H9 (cell line): ENCODE measurements around the gene FASTKD3. TPM values are rescaled to one million over a fixed set of nuclear protein-coding genes. Genes with fewer than 3 reads are reported as not detected.

Source experiments
- DNase-seq: peaks from one replicate; pipeline ENCODE4 v3.0.0-alpha.2; 2017
- H2AFZ ChIP-seq: one replicate; pipeline ENCODE4 v1.6.1; 2013; ENCODE audit warnings: mild to moderate bottlenecking, low read length, control low read depth, moderate library complexity
- H2AK5ac ChIP-seq: 2 replicates; pipeline ENCODE4 v1.6.1; 2013; ENCODE audit warnings: low read length, control low read depth, mixed read lengths; ENCODE audit not compliant: insufficient read length
- H2BK120ac ChIP-seq: one replicate; pipeline ENCODE4 v1.6.1; 2013; ENCODE audit warnings: low read depth, mild to moderate bottlenecking, low read length, control low read depth, inconsistent platforms; ENCODE audit not compliant: poor library complexity, severe bottlenecking
- H2BK12ac ChIP-seq: 2 replicates; pipeline ENCODE4 v1.6.1; 2013; ENCODE audit warnings: low read length, control low read depth, mixed read lengths, low read depth; ENCODE audit not compliant: insufficient read length
- H2BK15ac ChIP-seq: 2 replicates; pipeline ENCODE4 v1.6.1; 2013; ENCODE audit warnings: low read depth, low read length, control low read depth
- H2BK20ac ChIP-seq: one replicate; pipeline ENCODE4 v1.6.1; 2013; ENCODE audit warnings: low read depth, mild to moderate bottlenecking, low read length, control low read depth, inconsistent platforms; ENCODE audit not compliant: poor library complexity, severe bottlenecking
- H2BK5ac ChIP-seq: 2 replicates; pipeline ENCODE4 v1.6.1; 2013; ENCODE audit warnings: low read length, control low read depth, mixed read lengths; ENCODE audit not compliant: insufficient read length
- H3K14ac ChIP-seq: 2 replicates; pipeline ENCODE4 v1.6.1; 2013; ENCODE audit warnings: low read length, control low read depth; ENCODE audit not compliant: insufficient read depth
- H3K18ac ChIP-seq: 2 replicates; pipeline ENCODE4 v1.6.1; 2013; ENCODE audit warnings: low read depth, mild to moderate bottlenecking, mixed read lengths, low read length, control low read depth; ENCODE audit not compliant: insufficient read length
- H3K23ac ChIP-seq: 2 replicates; pipeline ENCODE4 v1.6.1; 2013; ENCODE audit warnings: low read length, control low read depth, mixed read lengths, low read depth; ENCODE audit not compliant: insufficient read length
- H3K23me2 ChIP-seq: 2 replicates; pipeline ENCODE4 v1.6.1; 2013; ENCODE audit warnings: low read depth, mild to moderate bottlenecking, mixed read lengths, low read length, control low read depth; ENCODE audit not compliant: insufficient read length, poor library complexity, severe bottlenecking
- H3K27ac ChIP-seq: 2 replicates; pipeline ENCODE4 v1.5.1; 2013; ENCODE audit warnings: low read length, control low read depth, mixed read lengths, low read depth; ENCODE audit not compliant: insufficient read length
- H3K27me3 ChIP-seq: 2 replicates; pipeline ENCODE4 v1.6.1; 2013; ENCODE audit warnings: low read length, control low read depth, inconsistent platforms; ENCODE audit not compliant: insufficient read depth
- H3K4ac ChIP-seq: 2 replicates; pipeline ENCODE4 v1.6.1; 2013; ENCODE audit warnings: low read depth, mild to moderate bottlenecking, control low read depth, inconsistent platforms, low read length, moderate library complexity
- H3K4me1 ChIP-seq: 2 replicates; pipeline ENCODE4 v1.6.1; 2013; ENCODE audit warnings: low read length, control low read depth, inconsistent platforms; ENCODE audit not compliant: insufficient read depth
- H3K4me2 ChIP-seq: 2 replicates; pipeline ENCODE4 v1.6.1; 2013; ENCODE audit warnings: low read length, control low read depth, mixed read lengths; ENCODE audit not compliant: insufficient read length, insufficient read depth
- H3K56ac ChIP-seq: 2 replicates; pipeline ENCODE4 v1.6.1; 2013; ENCODE audit warnings: low read depth, mild to moderate bottlenecking, mixed read lengths, low read length, control low read depth; ENCODE audit not compliant: insufficient read length
- H3K79me1 ChIP-seq: 2 replicates; pipeline ENCODE4 v1.6.1; 2013; ENCODE audit warnings: low read depth, mild to moderate bottlenecking, moderate library complexity, low read length, control low read depth, inconsistent platforms; ENCODE audit not compliant: insufficient read depth, poor library complexity, severe bottlenecking
- H3K79me2 ChIP-seq: 2 replicates; pipeline ENCODE4 v1.6.1; 2013; ENCODE audit warnings: low read length, control low read depth, inconsistent platforms; ENCODE audit not compliant: insufficient read depth
- H3K9ac ChIP-seq: 2 replicates; pipeline ENCODE4 v1.6.1; 2013; ENCODE audit warnings: low read length, control low read depth, mixed read lengths; ENCODE audit not compliant: insufficient read length; ENCODE audit errors: extremely low read depth
- H3K9me3 ChIP-seq: one replicate; pipeline ENCODE4 v1.6.1; 2013; ENCODE audit warnings: low read depth, low read length, inconsistent platforms; ENCODE audit not compliant: control insufficient read depth
- H3T11ph ChIP-seq: one replicate; pipeline ENCODE4 v1.6.1; 2013; ENCODE audit warnings: mild to moderate bottlenecking, low read length, control low read depth, inconsistent platforms
- H4K20me1 ChIP-seq: one replicate; pipeline ENCODE4 v1.6.1; 2013; ENCODE audit not compliant: control insufficient read depth, insufficient read length, insufficient read depth
- H4K5ac ChIP-seq: 2 replicates; pipeline ENCODE4 v1.6.1; 2013; ENCODE audit warnings: low read depth, mild to moderate bottlenecking, mixed read lengths, low read length, control low read depth; ENCODE audit not compliant: insufficient read length
- H4K8ac ChIP-seq: replicated peaks from 2 replicates; pipeline ENCODE4 v1.6.1; 2013; ENCODE audit warnings: low read length, control low read depth, mixed read lengths, low read depth; ENCODE audit not compliant: insufficient read length
- H4K91ac ChIP-seq: 2 replicates; pipeline ENCODE4 v1.6.1; 2013; ENCODE audit warnings: low read depth, mild to moderate bottlenecking, moderate library complexity, mixed read lengths, low read length, control low read depth; ENCODE audit not compliant: insufficient read length
- H3K27ac Mint-ChIP-seq, 3 experiments: 2 replicates in 2 of 3; 3 replicates in 1 of 3; pipeline ENCODE4 v1.8.0; 2020 to 2021; ENCODE audit warnings: mixed read lengths in 3 of 3, mild to moderate bottlenecking in 1 of 3, moderate library complexity in 1 of 3
- H3K27me3 Mint-ChIP-seq: 2 replicates; pipeline ENCODE4 v1.8.0; 2021; ENCODE audit warnings: low read depth, mild to moderate bottlenecking, moderate library complexity, mixed read lengths
- H3K36me3 Mint-ChIP-seq, 3 experiments: 2 replicates in 2 of 3; 3 replicates in 1 of 3; pipeline ENCODE4 v1.8.0; 2020 to 2021; ENCODE audit warnings: low read depth in 3 of 3, mixed read lengths in 3 of 3; ENCODE audit not compliant: insufficient read depth in 1 of 3
- H3K4me1 Mint-ChIP-seq, 2 experiments: 2 replicates each; pipeline ENCODE4 v1.8.0; 2020; ENCODE audit warnings: mixed read lengths in 2 of 2
- H3K4me3 Mint-ChIP-seq, 2 experiments: 2 replicates in 1 of 2; 3 replicates in 1 of 2; pipeline ENCODE4 v1.8.0; 2020 to 2021; ENCODE audit warnings: mild to moderate bottlenecking in 2 of 2, mixed read lengths in 2 of 2, moderate library complexity in 1 of 2
- H3K9me3 Mint-ChIP-seq, 2 experiments: 2 replicates in 1 of 2; 3 replicates in 1 of 2; pipeline ENCODE4 v1.8.0; 2020; ENCODE audit warnings: mild to moderate bottlenecking in 2 of 2, mixed read lengths in 2 of 2, moderate library complexity in 1 of 2
- CTCF ChIP-seq: fragments of 200-600 bp; sonication (generic); conservative IDR thresholded peaks from 3 replicates; pipeline ENCODE4 v1.8.0; 2021; ENCODE audit warnings: antibody characterized with exemption, mild to moderate bottlenecking
- WGBS: extraction: QIAGEN DNeasy Blood & Tissue Kit; methylation state at CpG from one replicate; pipeline ENCODE4 v1.1.7; 2013; ENCODE audit warnings: missing lambda C conversion rate, low lambda C conversion rate, mixed read lengths; ENCODE audit not compliant: insufficient read length; ENCODE audit errors: extremely low coverage; 5-methylcytosine and 5-hydroxymethylcytosine counted together
- total RNA-seq: library from RNA; stranded (reverse); gene quantifications from 2 replicates; pipeline ENCODE4 v1.2.1, GENCODE V29; 2021

Gene FASTKD3
- total RNA-seq, 1 experiment from 2014 or later: 15.0 TPM

DNA sequence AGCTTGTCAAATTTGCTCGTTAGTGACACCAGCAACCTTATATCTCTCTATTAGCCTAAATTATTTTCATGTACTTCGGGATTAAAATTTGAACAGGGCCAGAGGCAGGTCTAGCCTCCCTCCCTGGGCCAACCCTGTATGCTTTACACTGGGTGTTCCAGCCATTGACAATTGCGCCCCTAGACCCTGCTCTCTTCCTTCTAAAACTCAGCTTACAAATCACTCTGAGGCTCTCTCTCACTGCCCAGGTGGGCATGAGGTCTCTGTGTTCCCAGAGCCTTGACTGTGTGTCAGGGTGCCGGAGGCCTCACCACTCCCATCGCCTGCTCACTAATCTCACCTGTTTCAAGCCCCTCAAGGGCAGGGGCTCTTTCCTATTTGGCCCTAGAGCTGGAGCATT, 11.5 kb downstream of the FASTKD3 start:
- H3K23ac ChIP-seq: no peak overlapping the region
- no peak overlapping the region for H2AFZ ChIP-seq
- no peaks in the 10 kb centered on the region for H3K79me1 ChIP-seq
- H3K23me2 ChIP-seq: no peaks in the 10 kb centered on the region
- H3K4me1 ChIP-seq: no peaks in the 10 kb centered on the region
- no peak overlapping the region for H2BK120ac ChIP-seq
- no peak for TF ChIP-seq CTCF
- no peak overlapping the region for H4K8ac ChIP-seq
- no peak overlapping the region for H2BK12ac ChIP-seq
- no peak overlapping the region for H4K5ac ChIP-seq
- Mint-ChIP-seq H3K4me3 (no peak overlapping the region), H3K4me1 (peaks cover 2 to 3% of the 10 kb centered on the region in 2 experiments; a peak in 3 of 4 replicates), H3K27ac (0 out of 7 replicates have a peak overlapping the region, but pooled peaks of 1 of the 3 experiments have one; percentile 7), H3K9me3 (peaks cover 0 to 7% of the 10 kb centered on the region in 2 experiments; a peak in 3 of 5 replicates), H3K36me3 (peaks cover 6 to 33% (median 22%) of the 10 kb centered on the region in 3 experiments), H3K27me3 (peaks cover 4% of the 10 kb centered on the region)
- no peak for DNase-seq
- H2BK15ac ChIP-seq: no peak overlapping the region
- no peaks in the 10 kb centered on the region for H3K9me3 ChIP-seq
- no peak overlapping the region for H3T11ph ChIP-seq
- no peak overlapping the region for H3K14ac ChIP-seq
- H3K27ac ChIP-seq: no peak overlapping the region
- H4K20me1 ChIP-seq: no peaks in the 10 kb centered on the region
- WGBS: no CpG with 5 or more reads among the region's 5 CpGs
- H3K56ac ChIP-seq: no peak overlapping the region
- no peak overlapping the region for H3K4me2 ChIP-seq
- H3K79me2 ChIP-seq: no peaks in the 10 kb centered on the region
- H3K9ac ChIP-seq: no peak overlapping the region
- H3K4ac ChIP-seq: no peak overlapping the region
- no peak overlapping the region for H4K91ac ChIP-seq
- no peak overlapping the region for H3K18ac ChIP-seq
- no peak overlapping the region for H2BK20ac ChIP-seq
- no peaks in the 10 kb centered on the region for H3K27me3 ChIP-seq
- no peak overlapping the region for H2BK5ac ChIP-seq
- H2AK5ac ChIP-seq: no peak overlapping the region
